Hematopoietic multipotent progenitor cell treated with erythropoietin and hydrocortisone succinate and interleukin-3 and kit ligand, for 4 days (in vitro differentiated cells): ENCODE data around the gene KIAA0513.

ENCODE experiments used
- DNase-seq: peaks from one replicate; pipeline ENCODE4 v3.0.0-alpha.2; 2015

Gene KIAA0513

DNA sequence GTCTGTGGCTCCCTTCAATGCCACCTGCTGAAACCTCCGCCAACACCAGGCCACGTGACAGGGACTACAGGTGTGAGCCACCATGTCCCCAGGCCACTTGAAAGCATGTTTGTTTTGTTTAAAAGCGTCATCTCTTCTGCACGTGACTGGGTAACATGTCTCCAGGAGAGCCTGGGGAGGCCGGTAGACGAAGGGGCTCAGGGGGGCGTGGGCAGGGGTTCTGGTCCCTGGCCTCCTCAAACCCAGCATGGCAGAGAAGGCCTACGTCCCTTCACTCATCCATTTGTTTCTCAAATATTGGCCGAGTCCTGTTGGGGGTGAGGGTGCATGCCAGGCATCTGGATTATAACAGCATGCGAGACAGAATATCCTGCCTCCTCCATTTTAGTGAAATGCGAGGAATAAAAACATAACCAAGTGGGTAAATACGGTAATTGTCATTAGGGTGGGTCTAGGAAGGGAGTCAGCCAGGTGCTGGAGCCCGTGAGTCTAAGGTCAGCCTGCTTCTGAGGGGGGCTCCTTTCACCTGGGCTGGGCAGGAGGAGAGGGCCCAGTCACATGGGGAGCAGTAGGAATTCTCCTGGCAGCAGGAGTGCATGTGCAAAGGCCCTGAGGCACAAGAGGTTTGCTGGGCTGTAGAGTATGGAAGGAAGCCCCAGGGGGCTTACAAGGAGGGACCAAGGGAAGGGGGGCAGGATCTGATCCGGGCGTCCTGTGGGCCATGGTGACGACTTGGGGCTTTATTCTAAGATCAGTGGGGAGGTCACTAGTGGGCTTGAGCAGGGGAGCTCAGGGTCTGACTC lies 111.4 kb downstream of the KIAA0513 start:
- DNase-seq: no peak

DNA sequence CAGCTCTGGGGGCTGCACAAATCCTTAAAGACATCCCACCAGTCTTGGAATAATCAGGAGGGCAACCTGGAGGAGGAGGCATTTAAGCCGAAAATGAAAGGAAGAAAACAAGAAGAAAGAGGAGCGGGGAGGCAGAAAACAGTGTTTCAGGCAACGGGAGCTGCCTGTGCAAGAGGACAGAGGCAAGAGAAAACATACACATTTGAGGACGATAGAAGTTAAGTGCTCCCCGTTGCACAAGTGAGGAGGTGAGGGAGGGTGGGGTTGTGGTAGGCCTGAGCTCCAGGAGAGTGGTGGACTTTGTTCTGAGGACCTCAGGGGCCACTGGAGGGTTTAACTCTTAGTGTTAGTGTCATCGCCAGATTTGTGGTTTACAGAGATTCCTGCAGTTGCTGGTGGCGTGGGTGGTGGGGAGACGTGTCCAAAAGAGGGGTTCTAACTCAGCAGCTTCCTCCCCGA lies 112.3 kb downstream of the KIAA0513 start:
- DNase-seq: no peak

DNA sequence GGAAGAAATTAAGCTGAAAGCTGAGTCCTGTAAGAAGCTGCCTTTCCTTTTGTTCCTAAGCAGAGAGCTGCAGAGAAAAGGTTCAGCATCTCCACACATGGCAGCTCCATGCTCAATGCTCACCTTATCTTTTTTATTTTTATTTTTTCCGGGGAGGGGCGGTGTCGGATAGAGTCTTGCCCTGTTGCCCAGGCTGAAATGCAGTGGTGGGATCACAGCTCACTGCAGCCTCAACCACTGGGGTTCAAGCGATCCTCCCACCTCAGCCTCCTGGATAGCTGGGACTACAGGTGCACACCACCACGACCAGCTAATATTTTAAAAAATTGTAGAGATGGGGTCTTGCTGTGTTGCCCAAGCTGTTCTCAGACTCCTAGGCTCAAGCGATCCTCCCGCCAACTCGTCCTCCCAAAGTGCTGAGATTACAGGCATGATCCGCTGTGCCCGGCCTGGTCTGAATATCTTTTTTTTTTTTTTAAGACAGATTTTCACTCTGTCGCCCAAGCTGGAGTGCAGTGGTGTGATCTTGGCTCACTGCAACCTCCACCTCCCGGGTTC lies 112.9 kb downstream of the KIAA0513 start:
- no peak for DNase-seq

DNA sequence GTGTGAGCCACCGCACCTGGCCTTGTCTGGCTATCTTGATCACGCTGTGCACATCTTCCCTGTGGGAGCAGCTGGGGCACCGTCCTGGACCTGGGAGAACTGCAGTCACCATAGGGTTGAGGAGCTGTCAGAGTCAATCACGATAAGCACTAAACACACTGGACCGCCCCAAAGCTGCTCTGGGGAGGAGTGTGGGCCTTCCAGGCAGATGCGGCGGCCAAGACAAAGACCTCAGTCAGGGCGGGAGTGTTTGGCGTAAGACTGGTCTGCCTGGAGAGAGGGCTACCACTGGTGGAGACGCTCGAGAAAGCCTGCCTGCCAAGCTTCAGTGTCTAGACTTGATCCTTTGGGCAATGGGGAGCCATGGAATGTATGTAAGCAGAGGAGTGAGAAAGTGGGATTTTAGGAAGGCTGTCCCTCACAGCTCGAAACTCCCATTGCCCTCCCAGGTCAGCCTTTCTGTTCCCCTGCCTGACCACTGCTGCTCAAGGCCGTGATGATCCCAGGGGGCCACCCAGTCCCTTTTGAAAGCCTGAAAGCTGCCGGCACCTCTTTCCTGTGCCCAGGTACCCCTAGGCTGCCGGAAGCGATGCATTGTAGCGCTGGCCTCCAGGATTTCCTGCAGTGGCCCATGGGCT lies 114.0 kb downstream of the KIAA0513 start:
- DNase-seq: no peak

DNA sequence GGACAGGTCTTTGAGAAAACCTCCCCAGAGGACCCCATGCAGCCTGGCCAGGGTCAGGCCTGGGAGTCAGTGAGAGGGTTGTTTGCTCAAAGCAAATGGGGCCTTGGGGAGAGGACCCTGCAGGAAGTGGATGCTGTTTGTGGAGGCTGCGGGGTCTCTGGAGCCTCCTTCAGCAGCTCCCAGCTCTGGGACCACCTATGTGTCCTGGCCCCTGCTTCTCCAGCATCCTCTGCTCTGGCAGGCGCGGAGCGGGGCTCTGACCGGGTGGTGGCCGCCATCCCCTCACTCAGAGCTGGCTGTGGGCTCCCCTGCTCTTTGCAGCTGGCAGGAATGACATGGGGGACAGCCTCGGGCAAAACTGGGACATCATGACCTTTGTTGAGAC lies 114.5 kb downstream of the KIAA0513 start:
- no peak for DNase-seq

DNA sequence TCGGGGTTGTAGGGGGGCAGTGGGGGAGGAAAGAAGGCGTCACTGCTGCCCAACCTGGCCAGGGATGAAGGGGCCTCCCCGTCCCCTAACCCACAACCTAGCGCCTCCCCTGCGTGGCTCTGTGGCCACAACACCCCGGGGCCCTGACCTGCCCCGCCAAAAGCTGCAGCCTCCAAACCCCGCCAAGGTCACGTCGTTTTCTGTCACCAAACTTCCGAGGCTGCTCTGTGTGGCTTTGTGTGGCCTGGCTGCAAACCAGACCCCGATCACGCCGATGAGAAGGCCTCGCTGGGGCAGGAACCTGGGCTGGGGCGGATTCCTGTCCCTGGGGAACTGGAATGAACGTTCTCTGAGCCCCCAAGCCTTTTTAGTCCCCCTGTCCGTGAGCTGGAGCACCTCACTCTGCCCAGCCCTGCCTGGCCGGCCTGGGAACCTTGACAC lies 115.2 kb downstream of the KIAA0513 start:
- no peak for DNase-seq
